ENCODE measurements around the gene NPY4R.
"Not testable (repeated sequence)": the region's sequence is repeated elsewhere in the genome, so short reads cannot be mapped to it uniquely, and the experiment has no call there.

DNA sequence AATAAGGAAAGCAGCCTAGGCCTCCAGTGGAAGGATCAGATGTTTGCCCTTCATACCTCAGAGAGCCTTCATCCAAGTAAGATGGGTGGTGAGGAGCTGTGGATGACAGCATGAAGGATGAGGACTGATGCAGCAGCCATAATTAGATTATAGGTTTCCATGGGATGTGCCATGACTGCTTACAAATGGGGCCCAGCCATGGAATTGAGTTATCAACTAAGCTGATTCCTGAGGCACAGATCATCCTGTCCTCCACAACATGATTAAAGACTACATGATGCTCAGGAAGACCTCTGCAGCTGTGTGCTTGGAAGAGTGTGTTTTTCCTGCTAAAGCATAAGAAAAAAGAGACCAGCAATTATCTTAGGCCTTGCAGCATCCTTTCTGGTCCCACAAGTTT is 54.6 kb downstream of the NPY4R start:
- not testable (repeated sequence) for TF ChIP-seq CTCF, POLR2A (IDR thresholded peaks at IDR 0.05)
